ENCODE measurements around the gene MAML2.

Gene MAML2

DNA sequence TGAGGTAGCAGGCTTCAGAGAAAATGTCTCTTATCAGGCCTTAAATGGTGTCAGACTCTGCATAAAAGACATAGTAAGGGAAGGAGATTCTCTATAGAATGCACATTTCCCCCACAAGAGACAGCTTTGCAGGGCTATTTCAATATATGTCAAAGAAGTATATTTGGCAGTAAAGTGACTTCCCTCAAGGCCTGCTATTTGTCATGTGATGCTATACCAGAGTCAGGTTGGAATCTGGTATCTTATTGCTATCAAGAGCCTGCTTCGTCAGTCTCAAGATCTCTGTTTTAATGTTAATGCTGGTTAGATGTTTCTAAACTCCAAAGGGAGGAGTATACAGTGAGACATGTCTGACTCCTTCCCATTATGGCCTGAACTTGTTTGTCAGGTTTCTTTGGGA, 378.7 kb downstream of the MAML2 start:
- no peak for DNase-seq (ENCODE audit: low read depth)

DNA sequence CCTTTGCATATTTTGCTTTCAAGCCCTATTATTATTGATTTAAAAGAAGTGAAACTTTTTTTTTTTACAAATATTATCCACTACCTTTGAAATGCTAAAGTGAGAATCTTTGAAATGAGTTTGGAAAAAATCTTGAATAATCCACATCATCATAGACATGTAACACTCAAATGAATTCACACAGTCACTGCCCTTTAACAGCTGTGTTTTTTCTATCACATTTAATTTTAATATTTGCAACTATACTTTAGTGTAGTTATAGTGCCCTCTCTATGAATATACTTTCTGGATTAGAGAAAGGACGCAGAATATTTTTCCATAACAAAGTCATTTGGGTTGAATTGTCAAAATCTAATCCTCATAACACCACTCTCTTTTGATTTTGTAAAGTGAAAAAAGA, 381.2 kb downstream of the MAML2 start:
- no peak for DNase-seq (ENCODE audit: low read depth)

DNA sequence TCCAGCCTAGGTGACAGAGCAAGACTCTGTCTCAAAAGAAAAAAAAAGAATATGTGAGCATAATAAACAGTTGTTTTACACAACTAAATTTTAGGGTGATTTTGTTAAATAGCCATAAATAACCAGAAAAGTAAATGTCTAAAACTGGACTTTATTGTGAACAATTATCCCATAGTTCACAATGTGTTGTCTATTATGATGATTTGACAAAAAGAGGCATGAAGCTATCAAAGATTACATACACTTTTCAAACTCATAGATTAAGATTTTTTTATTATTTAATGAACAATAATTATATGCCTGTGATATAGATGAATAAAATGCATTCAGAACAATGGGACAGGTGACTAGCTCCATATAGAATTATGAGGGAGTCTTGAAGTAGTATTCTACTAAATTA, 392.1 kb downstream of the MAML2 start:
- no peak for DNase-seq (ENCODE audit: low read depth)

DNA sequence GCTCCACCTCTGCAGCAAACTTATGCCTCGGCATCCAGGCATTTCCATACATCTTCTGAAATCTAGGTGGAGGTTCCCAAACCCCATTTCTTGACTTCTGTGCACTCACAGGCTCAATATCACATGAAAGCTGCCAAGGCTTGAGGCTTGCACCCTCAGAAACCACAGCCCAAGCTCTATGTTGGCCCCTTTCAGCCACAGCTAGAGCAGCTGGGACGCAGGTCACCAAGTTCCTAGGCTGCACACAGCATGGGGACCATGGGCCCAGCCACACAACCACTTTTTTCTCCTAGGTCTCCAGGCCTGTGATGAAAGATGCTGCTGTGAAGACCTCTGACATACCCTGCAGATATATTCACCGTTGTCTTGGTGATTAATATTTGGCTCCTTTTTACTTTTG, 394.4 kb downstream of the MAML2 start:
- DNase-seq (ENCODE audit: low read depth), result no peak

DNA sequence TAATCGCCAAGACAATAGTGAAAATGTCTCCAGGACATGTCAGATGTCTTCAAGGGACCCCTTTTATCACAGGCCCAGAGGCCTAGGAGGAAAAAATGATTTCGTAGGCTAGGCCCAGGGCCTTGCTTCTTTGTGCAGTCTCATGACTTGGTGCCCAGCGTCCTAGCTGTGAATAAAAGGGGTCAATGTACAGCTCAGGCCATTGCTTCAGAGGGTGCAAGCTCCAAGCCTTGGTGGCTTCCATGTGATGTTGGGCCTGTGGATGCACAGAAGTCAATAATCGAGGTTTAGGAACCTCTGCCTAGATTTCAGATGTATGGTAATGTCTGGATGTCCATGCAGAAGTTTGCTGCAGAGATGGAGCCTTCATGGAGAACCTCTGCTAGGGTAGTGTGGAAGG, 398.4 kb downstream of the MAML2 start:
- no peak for DNase-seq (ENCODE audit: low read depth)

DNA sequence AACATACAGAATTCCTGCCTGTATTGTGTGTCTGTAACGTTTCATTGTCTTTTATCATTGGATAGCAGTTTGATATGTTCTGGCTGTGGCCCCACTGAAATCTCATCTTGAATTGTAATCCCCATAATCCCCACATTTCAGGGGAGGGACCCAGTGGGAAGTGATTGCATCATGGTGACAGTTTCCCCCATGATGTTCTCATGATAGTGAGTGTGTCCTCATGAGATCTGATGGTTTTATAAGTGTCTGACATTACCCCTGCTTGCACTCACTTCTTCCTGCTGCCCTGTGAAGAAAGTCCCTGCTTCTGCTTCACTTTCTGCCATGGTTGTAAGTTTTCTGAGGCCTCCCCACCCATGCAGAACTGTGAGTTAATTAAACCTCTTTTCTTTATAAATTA, 399.4 kb downstream of the MAML2 start:
- DNase-seq (ENCODE audit: low read depth), result no peak

DNA sequence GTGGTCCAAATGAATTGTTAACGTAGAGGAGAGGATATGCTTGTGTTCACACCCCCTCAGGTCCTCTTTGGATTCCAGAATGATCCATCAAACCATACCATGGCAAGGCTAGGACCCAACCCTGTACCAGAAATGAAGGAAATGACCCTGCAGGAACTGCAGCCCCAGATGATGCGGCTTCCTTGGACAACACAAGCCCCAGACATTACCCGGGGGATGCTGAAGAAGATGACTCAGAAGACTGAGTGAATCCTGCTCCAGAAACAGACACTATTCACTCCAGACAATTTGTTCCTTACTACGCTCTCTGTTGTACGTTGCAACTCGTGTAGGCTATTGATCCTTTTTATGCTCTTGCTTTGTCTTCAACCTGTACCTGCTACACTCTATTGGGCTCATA, 403.9 kb downstream of the MAML2 start:
- no peak for DNase-seq (ENCODE audit: low read depth)

DNA sequence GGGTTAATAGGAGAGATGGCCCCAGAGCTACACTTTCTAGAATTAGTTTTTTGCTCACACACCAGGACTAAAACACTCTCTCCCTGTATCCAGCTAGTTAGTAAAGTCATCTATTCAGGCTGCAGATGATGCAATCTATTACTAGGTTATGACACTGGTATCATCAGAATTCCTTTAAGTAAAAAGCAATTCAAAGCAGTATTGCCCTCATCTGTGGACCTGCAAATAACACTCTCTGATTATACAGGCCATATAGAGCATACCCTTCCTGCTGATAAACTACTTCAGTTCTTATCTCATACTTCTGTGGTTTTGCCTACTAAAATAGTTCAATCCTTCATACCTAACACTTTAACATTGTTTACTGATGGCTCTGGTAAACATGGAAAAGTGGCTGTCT, 405.6 kb downstream of the MAML2 start:
- no peak for DNase-seq (ENCODE audit: low read depth)

DNA sequence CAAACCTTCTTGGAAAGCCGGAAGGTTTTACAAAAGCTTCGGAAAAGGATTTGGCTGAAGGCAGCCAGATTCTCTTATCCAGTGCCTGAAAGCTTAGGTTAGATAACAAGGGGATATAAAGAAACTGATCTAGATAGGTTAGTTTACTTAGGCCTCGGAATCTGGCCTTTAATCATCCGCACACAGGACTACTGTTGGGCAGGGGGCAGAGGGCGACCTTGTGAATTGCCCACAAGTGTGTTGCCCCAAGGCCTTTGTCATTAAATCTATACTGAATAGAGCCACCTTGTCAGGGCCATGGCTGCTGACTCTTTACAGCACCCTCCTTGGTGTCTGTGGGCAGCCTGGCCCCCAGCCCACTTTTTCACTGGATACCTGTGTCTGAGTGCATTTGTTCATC, 409.4 kb downstream of the MAML2 start:
- DNase-seq (ENCODE audit: low read depth), result no peak

DNA sequence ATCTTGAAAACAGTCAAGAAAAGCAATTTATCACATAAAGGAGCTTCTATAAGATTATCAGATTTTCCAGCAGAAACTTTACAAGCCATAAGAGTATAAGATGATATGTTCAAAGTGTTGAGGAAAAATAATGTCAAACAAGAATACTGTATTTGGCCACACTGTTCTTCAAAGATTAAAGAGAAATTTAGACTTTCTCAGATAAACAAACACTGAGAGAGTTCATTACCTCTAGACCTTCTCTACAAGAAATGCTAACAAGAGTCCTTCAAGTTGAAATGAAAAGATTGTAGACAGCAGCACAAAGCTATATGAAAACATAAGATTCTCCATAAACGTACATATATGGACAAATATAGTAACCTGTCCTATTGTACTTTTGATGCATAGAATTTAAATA, 411.1 kb downstream of the MAML2 start:
- DNase-seq (ENCODE audit: low read depth), result no peak

DNA sequence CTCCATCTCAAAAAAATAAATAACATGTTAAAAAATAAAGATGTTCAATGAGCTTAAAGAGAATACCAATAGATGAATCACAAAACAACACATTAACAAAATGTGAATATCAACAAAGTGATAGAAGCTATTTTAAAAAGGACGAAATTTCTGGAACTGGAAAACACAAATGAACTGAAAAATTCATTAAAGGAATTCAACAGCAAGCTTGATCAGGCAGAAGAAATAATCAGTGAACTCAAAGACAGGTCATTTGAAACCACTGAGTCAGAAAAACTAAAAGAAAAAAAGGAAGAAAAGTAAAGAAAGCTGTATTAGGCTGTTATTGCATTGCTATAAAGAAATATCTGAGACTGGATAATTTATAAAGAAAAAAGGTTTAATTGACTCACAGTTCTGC, 412.0 kb downstream of the MAML2 start:
- DNase-seq (ENCODE audit: low read depth), result no peak

DNA sequence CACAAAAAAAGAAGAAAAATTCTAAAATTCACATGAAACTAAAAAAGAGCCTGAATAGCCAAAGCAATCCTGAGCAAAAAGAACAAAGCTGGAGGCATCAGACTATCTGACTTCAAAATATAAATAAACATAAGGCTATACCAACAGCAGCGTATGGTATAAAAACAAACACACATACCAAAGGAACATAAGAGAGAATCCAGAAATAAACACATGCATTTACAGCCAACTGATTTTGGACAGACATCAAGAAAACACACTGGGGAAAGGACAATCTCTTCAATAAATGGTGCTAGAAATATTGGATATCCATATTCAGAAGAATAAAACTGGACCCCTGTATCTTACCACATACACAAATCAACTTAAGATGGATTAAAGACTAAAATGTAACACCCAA, 416.3 kb downstream of the MAML2 start:
- DNase-seq (ENCODE audit: low read depth), result no peak

All from stimulated activated CD8-positive, alpha-beta memory T cell treated with anti-CD3 and anti-CD28 coated beads, Interleukin-12 subunit alpha, Interleukin-12 subunit beta, amount 100 ng/mL, for 1 hour (primary cell).